HG03457 (cell line): ENCODE results near the gene FBXW4.

Experiments used
- ATAC-seq: cut with Tn5 transposase; IDR thresholded peaks from one replicate; pipeline ENCODE4 v1.9.1; 2021; ENCODE audit warnings: moderate number of reproducible peaks; ENCODE audit not compliant: unreplicated experiment

FBXW4 gene

GRCh38 chr10:101694674-101695403 lies at the start of gene FBXW4:
FBXW4 (minus strand) TSS chr10:101695170; CDS start chr10:101695105, 65 bp downstream.
- peak; percentile 37 for ATAC-seq

DNA sequence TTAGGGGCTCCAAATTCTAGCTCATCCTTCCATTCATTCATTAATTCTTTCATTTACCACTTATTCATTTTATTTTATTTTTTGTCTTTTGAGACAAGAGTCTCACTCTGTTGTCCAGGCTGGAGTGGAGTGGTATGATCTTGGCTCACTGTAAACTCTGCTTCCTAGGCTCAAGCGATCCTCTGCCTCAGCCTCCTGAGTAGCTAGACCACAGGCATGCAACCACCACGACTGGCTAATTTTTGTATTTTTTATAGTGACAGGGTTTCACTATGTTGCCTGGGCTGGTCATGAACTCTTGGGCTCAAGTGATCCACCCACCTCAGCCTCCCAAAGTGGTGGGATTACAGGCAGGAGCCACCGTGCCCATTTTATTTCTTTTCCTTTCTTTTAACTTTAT lies 49.3 kb upstream of the FBXW4 start:
- ATAC-seq = no peak

GRCh38 chr10:101741938-101742337 lies 47.0 kb upstream of the FBXW4 start:
- no peak for ATAC-seq

DNA sequence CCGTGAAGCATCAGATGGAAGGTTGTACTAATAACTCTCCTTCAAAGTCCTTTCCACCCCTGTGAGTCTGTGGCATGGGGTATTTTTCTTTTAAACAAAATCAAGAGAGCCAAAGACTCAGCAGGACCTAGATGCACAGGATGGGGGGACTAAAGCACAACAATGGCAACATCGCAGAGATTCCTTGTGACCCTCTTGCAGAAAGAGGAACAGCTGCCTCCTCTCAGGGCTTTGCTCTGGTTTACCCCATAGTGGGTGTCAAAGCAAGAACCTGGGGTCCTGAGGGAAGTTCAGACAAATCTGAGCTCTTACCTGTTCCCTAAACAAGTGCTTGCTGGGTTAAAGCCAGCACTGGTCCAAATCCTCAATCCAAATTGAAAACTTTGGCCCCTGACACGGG lies 41.7 kb upstream of the FBXW4 start:
- no peak for ATAC-seq

GRCh38 chr10:101732096-101732495 lies 37.1 kb upstream of the FBXW4 start:
- no peak for ATAC-seq

DNA sequence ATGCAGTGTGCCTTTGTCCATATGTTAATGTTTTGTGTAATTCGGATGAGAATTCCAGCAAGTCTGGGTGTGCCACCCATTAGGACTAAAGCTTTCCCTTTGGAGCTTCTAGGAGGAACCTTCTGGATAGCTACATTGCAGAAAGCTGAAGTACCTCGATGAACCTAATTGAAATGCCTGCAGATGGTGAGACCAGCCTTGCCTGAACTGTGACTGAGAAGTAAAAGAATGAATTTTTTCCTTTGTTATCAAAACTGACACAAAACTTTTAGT lies 31.1 kb upstream of the FBXW4 start:
- ATAC-seq = no peak

GRCh38 chr10:101725296-101726114 lies 30.5 kb upstream of the FBXW4 start:
- no peak for ATAC-seq

GRCh38 chr10:101724446-101724845 lies 29.5 kb upstream of the FBXW4 start:
- ATAC-seq = no peak

- ATAC-seq = no peak
These were observed 28.2 kb upstream of the FBXW4 start for GRCh38 chr10:101723176-101723575.

DNA sequence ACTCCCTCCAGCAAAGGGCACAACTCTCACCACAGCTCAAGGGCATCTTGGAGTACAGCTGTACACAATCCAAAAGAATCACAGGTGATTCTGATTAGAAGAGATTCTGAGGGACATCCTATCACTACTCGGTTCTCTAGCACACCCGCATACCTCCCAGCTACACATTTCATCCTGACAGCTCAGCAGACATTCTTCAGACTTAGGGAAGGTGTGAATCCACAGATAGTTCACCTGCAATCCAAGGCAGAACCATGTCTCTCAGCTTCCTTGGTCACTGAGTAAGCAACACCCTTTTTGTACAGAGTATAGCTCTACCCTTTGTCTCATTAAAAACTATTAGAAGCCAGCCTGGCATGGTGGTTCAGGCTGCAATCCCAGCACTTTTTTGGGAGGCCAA lies 26.8 kb upstream of the FBXW4 start:
- ATAC-seq = no peak

- ATAC-seq = no peak
These were observed 25.7 kb upstream of the FBXW4 start for GRCh38 chr10:101720606-101721230.

DNA sequence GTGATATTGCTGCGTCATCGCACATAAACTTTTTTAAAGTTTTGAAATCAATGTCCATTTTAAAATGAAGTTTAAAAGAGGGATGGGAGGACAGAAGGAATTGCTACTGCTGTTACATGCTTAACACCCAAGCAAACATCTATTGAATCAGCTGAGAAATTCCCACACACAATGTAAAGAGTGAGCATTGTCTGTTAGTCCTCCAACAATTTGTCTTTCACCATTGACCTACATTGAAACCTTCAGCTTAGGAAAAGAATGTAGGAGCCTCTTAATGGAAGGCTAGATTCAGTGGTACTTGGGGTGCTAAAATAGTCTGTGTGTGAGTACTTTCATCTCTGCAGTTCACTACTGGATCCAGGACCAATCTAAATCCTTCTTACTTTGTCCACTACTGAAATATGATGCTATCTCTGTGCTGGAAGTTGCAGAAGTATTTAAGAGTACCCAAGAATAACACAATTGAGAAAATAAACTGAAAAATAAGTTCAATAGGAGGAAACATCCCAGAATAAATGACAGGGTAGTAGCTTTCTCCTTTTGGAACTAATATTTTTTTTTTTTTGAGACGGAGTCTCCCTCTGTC lies 23.8 kb upstream of the FBXW4 start:
- no peak for ATAC-seq

GRCh38 chr10:101716891-101717659 lies 22.1 kb upstream of the FBXW4 start:
- no peak for ATAC-seq

DNA sequence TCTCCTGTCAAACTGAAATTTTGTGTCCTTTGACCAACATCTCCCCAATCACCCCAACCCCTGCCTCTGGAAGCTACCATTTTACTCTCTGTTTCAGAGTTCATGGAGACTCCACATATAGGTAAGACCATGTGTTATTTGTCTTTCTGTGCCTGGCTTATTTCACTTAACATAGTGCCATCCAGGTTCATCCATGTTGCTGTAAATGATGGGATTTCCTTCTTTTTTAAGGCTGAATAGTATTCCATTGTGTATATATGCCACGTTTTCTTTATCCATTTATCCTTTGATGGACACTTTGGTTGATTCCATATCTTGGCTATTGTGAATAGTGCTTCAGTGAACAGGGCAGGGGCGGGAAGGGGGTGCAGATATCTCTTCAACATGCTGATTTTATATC lies 18.0 kb upstream of the FBXW4 start:
- ATAC-seq = no peak

- no peak for ATAC-seq
These were observed 15.8 kb upstream of the FBXW4 start for GRCh38 chr10:101710793-101711192.

DNA sequence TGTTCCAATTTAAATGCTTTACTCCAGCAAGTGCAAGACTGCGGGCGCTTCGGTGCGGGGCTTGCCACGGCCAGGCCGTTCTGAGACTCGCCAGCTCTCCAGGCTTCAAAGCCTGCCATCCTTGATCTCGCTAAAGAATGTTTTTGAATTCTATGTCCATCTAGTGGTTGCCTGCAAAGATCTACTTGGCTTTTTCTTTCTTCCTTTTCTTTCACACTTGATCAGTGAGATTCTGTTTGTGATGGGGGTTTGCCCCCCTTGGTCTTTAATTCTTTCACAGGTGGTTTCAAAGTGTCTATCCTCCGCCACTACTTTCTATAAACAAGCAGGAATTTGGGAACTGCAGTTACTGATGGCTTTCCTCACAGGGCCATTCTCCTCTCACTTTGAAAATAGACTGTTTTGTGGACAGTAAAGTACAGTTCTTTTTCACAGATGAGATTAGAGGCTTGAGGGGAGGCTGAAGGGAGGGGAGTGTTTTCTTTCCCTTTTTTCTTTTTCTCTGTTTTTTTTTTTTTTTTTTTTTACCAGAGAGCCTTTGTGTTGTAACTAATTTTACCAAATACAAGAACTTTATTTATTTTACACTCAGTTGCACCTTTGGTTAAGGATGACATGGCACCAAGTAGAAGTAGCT lies 15.2 kb upstream of the FBXW4 start:
- no peak for ATAC-seq

DNA sequence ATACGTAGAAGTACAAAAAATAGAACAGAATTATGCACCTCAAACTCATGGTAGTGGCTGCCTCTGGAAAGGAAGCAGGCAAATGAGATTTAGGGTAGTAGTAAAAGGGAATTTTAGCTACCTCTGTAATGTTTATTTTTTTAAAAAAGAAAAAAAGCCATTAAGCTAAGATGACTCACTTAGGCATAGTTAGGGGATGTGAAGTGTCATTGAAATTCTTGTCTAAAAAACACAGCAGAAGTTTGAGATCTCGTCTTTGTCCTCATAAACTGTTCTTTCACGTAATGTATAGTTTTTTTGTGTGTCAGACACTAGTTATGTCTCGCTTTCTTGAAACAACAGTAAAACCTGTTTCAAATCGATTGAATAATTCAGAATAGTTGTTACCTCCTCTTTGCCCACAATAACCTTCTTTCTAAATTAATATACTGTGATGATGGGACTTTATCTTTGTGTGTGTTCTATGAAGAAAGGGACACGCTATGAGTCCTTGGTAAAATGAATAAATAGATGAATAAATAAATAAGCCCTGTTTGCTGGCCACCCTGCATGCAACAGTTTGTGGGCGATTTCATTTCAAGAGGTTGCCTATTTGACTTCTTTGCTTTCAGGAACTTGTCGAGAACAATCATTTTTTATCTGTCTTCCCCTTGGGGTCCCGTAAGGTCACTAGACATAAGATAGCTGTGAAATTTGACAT lies 14.5 kb upstream of the FBXW4 start:
- no peak for ATAC-seq

- ATAC-seq = no peak
These were observed 13.9 kb upstream of the FBXW4 start for GRCh38 chr10:101708870-101709269.

DNA sequence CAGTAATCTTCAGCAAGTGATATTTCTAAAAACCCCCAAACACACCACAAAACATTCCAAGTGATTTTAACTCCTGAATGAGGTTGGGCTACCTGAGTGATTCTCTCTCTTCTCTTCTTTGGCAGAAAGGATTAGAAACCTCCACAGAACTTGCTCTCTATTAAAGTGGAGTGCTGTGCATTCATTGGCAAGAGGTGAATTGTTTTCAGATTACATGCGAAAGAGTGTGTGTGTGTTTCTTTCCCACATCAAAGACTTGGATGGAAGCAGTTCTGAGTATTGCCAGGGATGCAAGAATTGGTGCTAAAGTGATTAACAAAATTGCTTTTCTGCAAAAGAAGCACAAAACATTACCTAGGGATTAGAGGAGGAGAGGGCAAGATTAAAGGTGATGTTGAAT lies 13.1 kb upstream of the FBXW4 start:
- ATAC-seq = no peak

GRCh38 chr10:101704331-101704730 lies 9.4 kb upstream of the FBXW4 start:
- ATAC-seq = no peak
